HS-5 (cell line): ENCODE results near the gene TINCR.

Experiments
- DNase-seq: peaks from one replicate; pipeline ENCODE4 v3.0.0-alpha.2; 2012; ENCODE audit warnings: low read depth

TINCR gene

GRCh38 chr19:5512715-5513114 is 55.0 kb downstream of the TINCR start:
- DNase-seq, result no peak
